Stomach (tissue), 19 donors: ENCODE measurements around the gene TIA1. TPM values are rescaled to one million over a fixed set of nuclear protein-coding genes. Genes with fewer than 3 reads are reported as not detected.
"Not testable (repeated sequence)": the region's sequence is repeated elsewhere in the genome, so short reads cannot be mapped to it uniquely, and the experiment has no call there.

Experiments used
- DNase-seq, 2 donors: peaks; one replicate each; pipeline versions ENCODE4 v3.0.0 to v3.0.0-alpha.2; 2013 to 2019
- H3K27ac ChIP-seq, 5 donors: fragments of 200-600 bp in 4 of 5; sonication (generic) in 4 of 5; one replicate each; pipeline ENCODE4 v1.5.1; 2013 to 2019; ENCODE audit warnings: mild to moderate bottlenecking in 1 of 5, moderate library complexity in 1 of 5
- H3K27me3 ChIP-seq, 3 donors: fragments of 200-600 bp; sonication (generic); one replicate each; pipeline ENCODE4 v1.5.1; 2017 to 2019; ENCODE audit warnings: mixed run types in 1 of 3
- H3K36me3 ChIP-seq, 4 donors: fragments of 200-600 bp; sonication (generic); 1 replicate in 3 of 4; 2 replicates in 1 of 4; pipeline ENCODE4 v1.5.1; 2016 to 2019
- H3K4me1 ChIP-seq, 4 donors: fragments of 200-600 bp; sonication (generic); one replicate each; pipeline ENCODE4 v1.5.1; 2016 to 2019
- H3K4me3 ChIP-seq, 4 donors: fragments of 200-600 bp; sonication (generic) in 3 of 4; one replicate each; pipeline ENCODE4 v1.5.1; 2016 to 2019; ENCODE audit warnings: mild to moderate bottlenecking in 1 of 4
- H3K9me3 ChIP-seq, 4 donors: fragments of 200-600 bp; sonication (generic); one replicate each; pipeline ENCODE4 v1.5.1; 2016 to 2019
- CTCF ChIP-seq, 7 experiments: fragments of 450-650 bp in 4 of 7; fragments of 200-600 bp in 3 of 7; sonication (generic) in 3 of 7; IDR thresholded peaks; one replicate each; pipeline ENCODE4 v1.5.1; 2016 to 2019; ENCODE audit warnings: antibody characterized with exemption in 7 of 7, control low read depth in 2 of 7, mild to moderate bottlenecking in 1 of 7
- EP300 ChIP-seq: sonication (generic); formaldehyde crosslinking; IDR thresholded peaks from one replicate; pipeline ENCODE4 v1.6.1; 2017; ENCODE audit warnings: antibody characterized with exemption
- POLR2A ChIP-seq, 4 donors: fragments of 450-650 bp; IDR thresholded peaks; one replicate each; pipeline ENCODE4 v1.6.1; 2016; ENCODE audit warnings: antibody characterized with exemption in 4 of 4, control low read depth in 2 of 4, mild to moderate bottlenecking in 1 of 4, moderate library complexity in 1 of 4
- POLR2AphosphoS5 ChIP-seq, 3 donors: sonication (generic); formaldehyde crosslinking; IDR thresholded peaks; one replicate each; pipeline ENCODE4 v1.6.1; 2016; ENCODE audit warnings: antibody characterized with exemption in 3 of 3
- WGBS, 5 donors: extraction: QIAGEN DNeasy Blood & Tissue Kit in 3 of 5; methylation state at CpG; one replicate each; pipeline versions ENCODE4 v1.1.5 to v1.1.7; 2013 to 2018; 5-methylcytosine and 5-hydroxymethylcytosine counted together
- intact Hi-C: fragments of 100-400 bp; cut with DNase I; formaldehyde crosslinking; loops from one replicate; pipeline ENCODE4 v1.15.1; 2023; ENCODE audit warnings: low total_unique reads
- long read RNA-seq, 10 donors: transcript quantifications; one replicate each; lab custom pipeline, GENCODE V29; 2026
- polyA plus RNA-seq, 3 donors: library from polyadenylated mRNA; stranded (reverse); fragments of 200-250 nt; gene quantifications; one replicate each; pipeline ENCODE4 v1.2.3, GENCODE V29; 2013
- total RNA-seq, 5 donors: library from RNA; depleted of rRNA; stranded (reverse); fragments of >200 nt; gene quantifications; one replicate each; pipeline versions ENCODE4 v1.1.0 to v1.2.3, GENCODE V29; 2014 to 2016
- donor health status: healthy with polysubstance abuse.
- donor health status: Bipolar disorder and iron deficiency.
- donor health status: healthy.

TIA1 gene
- total RNA-seq (100 to 1,000 TPM in 4 of 5 donors, 10 to 100 TPM in 1; 99.9 to 261 (median 205) TPM), polyA plus RNA-seq (10 to 100 TPM in 2 of 3 donors, 1 to 10 TPM in 1; 7.0 to 56.4 (median 10.9) TPM)
- long read RNA-seq, donor 1, full-length matches to known transcripts = 6 of 6 reads
- long read RNA-seq, donor 1, partial matches to known transcripts = 0 of 6 reads
- long read RNA-seq, donor 1, other reads (novel, unspliced or antisense) = 0 of 6 reads
- long read RNA-seq, donor 2, full-length matches to known transcripts = 14 of 21 reads
- long read RNA-seq, donor 2, partial matches to known transcripts = 7 of 21 reads
- long read RNA-seq, donor 2, other reads (novel, unspliced or antisense) = 0 of 21 reads
- long read RNA-seq, donor 3, full-length matches to known transcripts = 12 of 12 reads
- long read RNA-seq, donor 3, partial matches to known transcripts = 0 of 12 reads
- long read RNA-seq, donor 3, other reads (novel, unspliced or antisense) = 0 of 12 reads
- long read RNA-seq, donor 4, partial matches to known transcripts = 0 of 2 reads
- long read RNA-seq, donor 4, other reads (novel, unspliced or antisense) = 0 of 2 reads
- long read RNA-seq, donor 5, full-length matches to known transcripts = 21 of 21 reads
- long read RNA-seq, donor 5, partial matches to known transcripts = 0 of 21 reads
- long read RNA-seq, donor 5, other reads (novel, unspliced or antisense) = 0 of 21 reads
- long read RNA-seq, donor 6 = 0 reads
- long read RNA-seq, donor 7, full-length matches to known transcripts = 16 of 16 reads
- long read RNA-seq, donor 7, partial matches to known transcripts = 0 of 16 reads
- long read RNA-seq, donor 7, other reads (novel, unspliced or antisense) = 0 of 16 reads
- long read RNA-seq, donor 8, transcript TIA1-219 (4 exons, 853 nt) = major isoform, 12 of 16 reads
- long read RNA-seq, donor 8, partial matches to known transcripts = 0 of 16 reads
- long read RNA-seq, donor 8, other reads (novel, unspliced or antisense) = 0 of 16 reads
- long read RNA-seq, donor 9, full-length matches to known transcripts = 13 of 13 reads
- long read RNA-seq, donor 9, partial matches to known transcripts = 0 of 13 reads
- long read RNA-seq, donor 9, other reads (novel, unspliced or antisense) = 0 of 13 reads
- long read RNA-seq, donor 10, full-length matches to known transcripts = 8 of 8 reads
- long read RNA-seq, donor 10, partial matches to known transcripts = 0 of 8 reads
- long read RNA-seq, donor 10, other reads (novel, unspliced or antisense) = 0 of 8 reads

GRCh38 chr2:70248181-70248847 is at the start of gene TIA1:
Gene TIA1 (minus strand): TSS chr2:70248628. CDS start chr2:70248430, 198 bp downstream.
- WGBS, 5 donors = 0 to 1% (median 0%) methylated on average over 41 to 47 of the region's 47 CpGs
- no peaks in the 10 kb centered on the region for H3K36me3 ChIP-seq
- TF ChIP-seq POLR2AphosphoS5 (IDR thresholded peaks at IDR 0.05) (peak; percentile 59 to 86 (median 85)), CTCF (IDR thresholded peaks at IDR 0.05) (no peak), EP300 (no peak), POLR2A (IDR thresholded peaks at IDR 0.05) (peak in 2 of 4 donors; percentile 57 to 73)

GRCh38 chr2:70297828-70298227 is 49.4 kb upstream of the TIA1 start:
- WGBS, 5 donors = 89 to 97% (median 94%) methylated on average over 4 of the region's 4 CpGs
- peaks cover 6 to 27% (median 23%) of the 10 kb centered on the region in 4 donors for H3K4me1 ChIP-seq
- H3K27me3 ChIP-seq, intact Hi-C loops, H3K9me3 ChIP-seq, H3K4me3 ChIP-seq, DNase-seq, H3K27ac ChIP-seq: not testable (repeated sequence)
- H3K36me3 ChIP-seq = peaks cover 4 to 50% (median 43%) of the 10 kb centered on the region in 4 donors

More at GRCh38 chr2:70248181-70248847, at the start of gene TIA1:
- DNase-seq = peak; percentile 100
- intact Hi-C loops = no loop called here
- Histone ChIP-seq H3K27ac (peak within 1 kb of the TSS; percentile 93 to 99 (median 98)), H3K4me1 (peaks cover 7 to 51% (median 40%) of the 10 kb centered on the region in 4 donors), H3K9me3 (no peaks in the 10 kb centered on the region), H3K27me3 (no peaks in the 10 kb centered on the region), H3K4me3 (peak within 1 kb of the TSS; percentile 61 to 79 (median 76))

- TF ChIP-seq POLR2AphosphoS5 (IDR thresholded peaks at IDR 0.05) (no peak), EP300 (no peak), CTCF (IDR thresholded peaks at IDR 0.05) (no peak), POLR2A (IDR thresholded peaks at IDR 0.05) (no peak)
- Histone ChIP-seq H3K9me3 (no peaks in the 10 kb centered on the region), H3K27ac (no peak overlapping the region), H3K36me3 (peaks cover 57 to 100% (median 99%) of the 10 kb centered on the region in 4 donors), H3K27me3 (no peaks in the 10 kb centered on the region), H3K4me3 (no peak overlapping the region), H3K4me1 (peaks cover 0 to 34% (median 22%) of the 10 kb centered on the region in 4 donors)
- 62 to 77% (median 69%) methylated on average over 5 of the region's 5 CpGs for WGBS, 5 donors
- no peak for DNase-seq
- intact Hi-C loops = no loop called here
These were observed 35.2 kb upstream of the TIA1 start for GRCh38 chr2:70283500-70284191.

- TF ChIP-seq POLR2AphosphoS5 (IDR thresholded peaks at IDR 0.05) (no peak), CTCF (IDR thresholded peaks at IDR 0.05) (no peak), EP300 (no peak), POLR2A (IDR thresholded peaks at IDR 0.05) (no peak)
- Histone ChIP-seq H3K9me3 (no peaks in the 10 kb centered on the region), H3K27ac (no peak overlapping the region), H3K4me3 (no peak overlapping the region), H3K36me3 (peaks cover 49 to 100% (median 98%) of the 10 kb centered on the region in 4 donors), H3K27me3 (no peaks in the 10 kb centered on the region), H3K4me1 (peaks cover 0 to 34% (median 23%) of the 10 kb centered on the region in 4 donors)
- WGBS, 5 donors = 54 to 77% (median 55%) methylated on average over 5 of the region's 5 CpGs
- no peak for DNase-seq
- intact Hi-C loops = no loop called here
These were observed 34.0 kb upstream of the TIA1 start for GRCh38 chr2:70282439-70282838.
